ENCODE measurements around the gene RNF4.

GRCh38 chr4:2461246-2461960, 7.5 kb upstream of the RNF4 start:
- TF ChIP-seq, protein P1, sequence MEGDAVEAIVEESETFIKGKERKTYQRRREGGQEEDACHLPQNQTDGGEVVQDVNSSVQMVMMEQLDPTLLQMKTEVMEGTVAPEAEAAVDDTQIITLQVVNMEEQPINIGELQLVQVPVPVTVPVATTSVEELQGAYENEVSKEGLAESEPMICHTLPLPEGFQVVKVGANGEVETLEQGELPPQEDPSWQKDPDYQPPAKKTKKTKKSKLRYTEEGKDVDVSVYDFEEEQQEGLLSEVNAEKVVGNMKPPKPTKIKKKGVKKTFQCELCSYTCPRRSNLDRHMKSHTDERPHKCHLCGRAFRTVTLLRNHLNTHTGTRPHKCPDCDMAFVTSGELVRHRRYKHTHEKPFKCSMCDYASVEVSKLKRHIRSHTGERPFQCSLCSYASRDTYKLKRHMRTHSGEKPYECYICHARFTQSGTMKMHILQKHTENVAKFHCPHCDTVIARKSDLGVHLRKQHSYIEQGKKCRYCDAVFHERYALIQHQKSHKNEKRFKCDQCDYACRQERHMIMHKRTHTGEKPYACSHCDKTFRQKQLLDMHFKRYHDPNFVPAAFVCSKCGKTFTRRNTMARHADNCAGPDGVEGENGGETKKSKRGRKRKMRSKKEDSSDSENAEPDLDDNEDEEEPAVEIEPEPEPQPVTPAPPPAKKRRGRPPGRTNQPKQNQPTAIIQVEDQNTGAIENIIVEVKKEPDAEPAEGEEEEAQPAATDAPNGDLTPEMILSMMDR (IDR thresholded peaks at IDR 0.05), result no peak
- no peak for TF ChIP-seq POLR2A (IDR thresholded peaks at IDR 0.05)

Data from body of pancreas (tissue), 4 donors.